Measurements from ENCODE around the gene LRRC23.
A peak's percentile ranks its signal among the peaks of the same experiment; 100 is the strongest.

The LRRC23 gene

DNA sequence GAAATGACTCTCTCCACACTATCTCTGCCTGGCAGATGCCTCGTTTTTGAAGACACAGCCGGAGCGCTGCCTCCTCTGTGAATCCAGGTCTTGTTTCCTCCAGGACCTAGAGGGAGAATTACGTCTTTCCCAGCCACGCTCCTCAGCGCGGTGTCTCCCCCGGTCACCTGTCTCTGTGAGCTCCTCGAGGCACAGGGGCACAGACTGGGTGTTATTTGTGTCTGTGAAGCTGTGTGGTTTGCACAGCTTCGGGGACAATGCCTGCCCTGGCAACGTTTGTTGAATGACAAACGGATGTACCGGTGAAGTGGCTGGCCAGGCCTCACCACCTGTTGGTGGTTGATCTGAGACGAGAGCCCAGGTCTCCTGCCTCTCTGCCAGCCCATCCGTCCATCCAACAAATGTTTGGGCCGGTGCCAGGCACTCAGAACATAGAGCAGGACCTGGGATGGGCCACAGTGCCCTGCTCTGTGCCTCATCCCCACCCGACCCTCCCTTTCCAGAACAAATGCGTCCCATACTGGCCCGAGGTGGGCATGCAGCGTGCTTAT, 52.6 kb downstream of the LRRC23 start:
- no peak for DNase-seq (ENCODE audit: low spot score)

DNA sequence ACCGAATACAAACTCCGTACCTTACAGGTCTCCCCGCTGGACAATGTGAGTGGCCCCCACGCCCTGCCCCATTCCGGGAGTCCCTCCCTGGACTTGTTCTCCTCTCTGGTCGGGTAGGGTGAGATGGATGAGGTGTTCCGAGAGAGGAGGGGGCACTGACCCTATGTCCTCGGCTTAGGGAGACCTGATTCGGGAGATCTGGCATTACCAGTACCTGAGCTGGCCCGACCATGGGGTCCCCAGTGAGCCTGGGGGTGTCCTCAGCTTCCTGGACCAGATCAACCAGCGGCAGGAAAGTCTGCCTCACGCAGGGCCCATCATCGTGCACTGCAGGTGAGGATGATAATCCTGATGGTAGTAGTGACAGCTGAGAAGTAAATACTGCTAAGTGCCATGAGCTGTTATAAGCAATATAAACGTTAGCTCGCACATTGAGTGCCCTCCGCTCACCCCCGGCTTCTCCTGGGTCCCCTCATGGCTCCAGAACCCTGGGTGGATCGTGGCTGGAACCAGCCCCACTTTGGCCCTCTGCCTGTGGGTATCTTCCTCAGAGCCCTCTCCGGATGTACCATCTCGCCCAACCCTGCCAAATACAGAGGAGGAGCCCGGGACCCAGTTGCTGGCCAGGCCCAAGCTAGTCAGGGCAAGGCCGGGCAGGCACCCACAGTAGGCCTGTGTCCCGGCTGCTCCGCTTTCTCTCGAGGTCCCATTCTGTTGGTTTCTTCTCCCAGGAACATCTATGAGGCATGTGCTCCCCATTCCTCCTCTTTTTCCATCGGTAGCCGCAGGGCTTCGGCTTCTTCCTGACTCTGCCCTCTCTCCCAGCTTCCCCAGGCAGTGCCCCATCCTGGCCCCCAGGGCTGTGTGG, 53.4 kb downstream of the LRRC23 start:
- DNase-seq (ENCODE audit: low spot score): no peak

DNA sequence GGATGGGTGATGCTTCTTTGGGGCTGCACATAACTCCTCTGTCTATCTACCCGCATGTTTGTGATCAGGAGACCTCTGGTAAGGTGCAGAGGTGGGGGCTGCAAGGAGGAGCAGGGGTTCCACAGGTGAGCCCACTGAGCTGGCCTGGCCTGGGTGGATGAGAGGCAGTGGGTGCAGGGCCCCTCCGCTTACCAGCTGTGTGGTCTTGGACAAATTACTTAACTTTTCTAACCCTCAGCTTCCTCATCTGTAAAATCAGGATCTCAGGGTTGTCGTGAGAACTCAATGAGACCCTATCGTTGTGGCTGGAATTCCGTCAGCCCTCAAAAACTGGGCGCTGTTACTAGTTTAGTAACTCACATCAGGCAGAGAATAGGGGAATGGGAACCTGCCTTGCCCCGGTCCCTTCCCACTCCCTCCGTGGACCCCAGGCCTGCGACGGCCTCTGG, 54.0 kb downstream of the LRRC23 start:
- DNase-seq (ENCODE audit: low spot score): no peak

DNA sequence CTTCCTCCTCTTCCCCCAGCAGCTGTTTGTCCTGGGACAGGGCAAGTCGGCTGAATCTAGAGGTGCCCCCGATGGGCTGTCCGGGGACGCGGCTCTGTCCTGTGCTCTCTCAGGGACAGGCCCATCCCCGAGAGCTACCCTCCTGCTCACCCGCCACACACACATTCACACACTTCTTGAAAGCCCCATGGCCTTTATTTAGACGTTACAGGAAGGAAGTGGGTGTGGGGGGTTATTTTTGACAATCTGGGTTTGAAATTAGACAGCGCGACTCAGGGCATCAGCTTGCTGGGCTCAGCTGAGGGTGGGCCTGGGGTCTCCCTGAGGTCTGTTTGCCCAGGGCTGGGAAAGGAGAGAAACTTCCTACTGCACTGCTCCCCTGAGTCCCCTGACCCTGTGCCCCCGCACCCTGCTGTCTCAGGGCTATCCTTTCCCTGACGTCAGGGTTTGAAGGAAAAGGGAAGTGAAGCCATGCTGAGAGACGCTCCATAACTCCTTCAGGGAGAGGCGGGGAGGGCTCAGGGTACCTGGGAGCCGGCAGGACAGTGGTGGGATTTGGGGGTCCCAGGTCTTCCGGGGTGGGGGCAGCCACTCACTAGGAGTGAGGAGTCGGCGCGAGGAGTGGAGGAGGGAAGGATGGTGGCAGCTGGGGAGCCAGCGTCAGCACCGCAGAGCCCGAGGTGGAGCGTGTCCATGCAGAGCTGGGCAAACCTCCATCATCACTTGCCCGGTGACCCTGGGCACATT, 54.6 kb downstream of the LRRC23 start:
- DNase-seq (ENCODE audit: low spot score): no peak

DNA sequence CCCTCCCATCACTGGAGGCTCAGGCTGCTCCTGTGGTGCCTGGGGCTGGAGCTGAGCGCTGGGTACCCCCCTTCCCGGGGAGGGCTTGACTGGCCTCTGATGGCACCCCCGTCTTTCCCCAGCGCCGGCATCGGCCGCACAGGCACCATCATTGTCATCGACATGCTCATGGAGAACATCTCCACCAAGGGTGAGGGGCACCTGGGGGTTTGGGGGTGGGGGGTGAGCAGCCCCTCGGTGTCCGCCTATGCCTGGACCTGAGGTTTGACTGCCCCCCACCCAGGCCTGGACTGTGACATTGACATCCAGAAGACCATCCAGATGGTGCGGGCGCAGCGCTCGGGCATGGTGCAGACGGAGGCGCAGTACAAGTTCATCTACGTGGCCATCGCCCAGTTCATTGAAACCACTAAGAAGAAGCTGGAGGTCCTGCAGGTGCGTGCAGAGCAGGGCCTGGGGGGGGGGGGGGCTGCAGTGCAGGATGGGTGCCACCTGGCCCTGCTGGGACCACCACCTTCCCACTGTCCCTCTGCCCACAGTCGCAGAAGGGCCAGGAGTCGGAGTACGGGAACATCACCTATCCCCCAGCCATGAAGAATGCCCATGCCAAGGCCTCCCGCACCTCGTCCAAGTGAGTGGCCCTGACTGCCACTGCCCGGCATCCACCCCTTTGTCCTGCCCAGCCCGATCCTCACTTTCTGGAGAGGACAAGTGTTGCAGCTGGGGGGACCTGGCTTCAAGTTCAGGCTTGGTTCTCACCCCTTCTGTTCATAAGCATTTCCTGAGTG, 55.4 kb downstream of the LRRC23 start:
- no peak for DNase-seq (ENCODE audit: low spot score)

DNA sequence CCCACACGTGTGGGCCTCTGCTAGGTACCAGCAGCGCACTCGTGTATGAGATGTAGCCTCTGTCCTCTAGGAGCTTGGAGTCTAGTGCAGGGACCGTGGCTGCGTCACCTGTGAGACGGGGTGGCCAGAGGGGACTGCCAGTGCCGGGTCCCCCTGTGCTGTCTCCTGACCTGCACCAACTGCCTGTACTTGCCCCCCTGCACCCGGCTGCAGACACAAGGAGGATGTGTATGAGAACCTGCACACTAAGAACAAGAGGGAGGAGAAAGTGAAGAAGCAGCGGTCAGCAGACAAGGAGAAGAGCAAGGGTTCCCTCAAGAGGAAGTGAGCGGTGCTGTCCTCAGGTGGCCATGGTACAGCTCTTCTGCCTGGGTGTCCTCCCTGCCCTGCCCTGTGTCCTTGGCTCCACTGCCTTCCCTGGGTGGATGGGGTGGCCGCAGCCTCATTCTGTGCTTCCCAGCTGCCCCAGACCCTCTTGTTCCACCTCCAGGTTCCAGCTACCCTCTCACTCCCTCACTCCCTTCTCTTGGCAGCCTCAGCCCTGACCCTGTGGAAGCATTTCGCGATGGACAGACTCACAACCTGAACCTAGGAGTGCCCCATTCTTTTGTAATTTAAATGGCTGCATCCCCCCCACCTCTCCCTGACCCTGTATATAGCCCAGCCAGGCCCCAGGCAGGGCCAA, 56.1 kb downstream of the LRRC23 start:
- DNase-seq (ENCODE audit: low spot score): no peak

DNA sequence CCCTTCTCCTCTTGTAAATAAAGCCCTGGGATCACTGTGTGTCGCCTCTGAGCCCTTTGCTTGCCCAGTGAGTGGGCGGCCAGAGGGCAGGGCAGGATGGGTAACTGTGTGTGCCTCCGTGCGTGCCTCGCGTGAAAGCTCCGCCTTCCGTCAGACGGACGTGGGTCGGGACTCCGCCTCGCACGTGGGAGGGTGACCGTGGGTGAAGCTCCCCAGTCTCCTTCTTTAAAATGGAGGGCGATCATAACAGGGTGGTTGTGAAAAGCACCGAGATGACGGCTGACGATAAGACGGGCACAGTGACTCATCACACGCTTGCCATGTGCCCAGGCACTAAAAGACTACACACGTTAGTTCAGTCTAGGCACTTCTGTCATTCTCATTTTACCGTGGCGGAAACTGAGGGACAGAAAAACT, 56.7 kb downstream of the LRRC23 start:
- no peak for DNase-seq (ENCODE audit: low spot score)

DNA sequence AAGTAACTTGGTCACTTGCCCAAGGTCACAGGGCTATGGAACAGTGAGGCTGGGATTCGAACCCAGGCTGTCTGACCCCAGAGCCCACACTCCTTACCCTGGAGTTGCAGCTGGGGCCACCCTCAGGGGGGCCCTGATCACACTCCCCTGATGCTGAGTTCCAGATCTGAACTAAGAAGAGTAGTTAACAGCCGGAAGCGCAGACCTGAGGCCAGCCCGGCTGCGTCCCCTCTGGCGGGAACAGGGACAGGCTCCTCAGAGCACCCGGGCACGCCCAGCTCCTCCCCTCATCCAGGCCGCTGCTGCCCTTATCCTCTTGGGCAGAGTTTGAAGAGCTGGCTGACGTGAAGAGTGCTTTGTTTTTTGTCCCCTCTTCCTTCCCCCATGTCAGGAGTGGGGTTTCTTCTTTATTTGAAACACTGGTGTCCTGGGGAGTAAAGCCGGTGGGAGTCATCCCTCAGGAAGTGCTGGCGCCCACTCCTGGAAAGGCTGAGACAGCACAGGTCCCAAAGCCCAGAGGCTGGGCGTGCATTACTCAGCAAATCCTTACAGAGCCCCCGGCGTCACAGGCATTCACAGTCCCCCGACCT, 57.2 kb downstream of the LRRC23 start:
- peak; percentile 85 for DNase-seq (ENCODE audit: low spot score)

DNA sequence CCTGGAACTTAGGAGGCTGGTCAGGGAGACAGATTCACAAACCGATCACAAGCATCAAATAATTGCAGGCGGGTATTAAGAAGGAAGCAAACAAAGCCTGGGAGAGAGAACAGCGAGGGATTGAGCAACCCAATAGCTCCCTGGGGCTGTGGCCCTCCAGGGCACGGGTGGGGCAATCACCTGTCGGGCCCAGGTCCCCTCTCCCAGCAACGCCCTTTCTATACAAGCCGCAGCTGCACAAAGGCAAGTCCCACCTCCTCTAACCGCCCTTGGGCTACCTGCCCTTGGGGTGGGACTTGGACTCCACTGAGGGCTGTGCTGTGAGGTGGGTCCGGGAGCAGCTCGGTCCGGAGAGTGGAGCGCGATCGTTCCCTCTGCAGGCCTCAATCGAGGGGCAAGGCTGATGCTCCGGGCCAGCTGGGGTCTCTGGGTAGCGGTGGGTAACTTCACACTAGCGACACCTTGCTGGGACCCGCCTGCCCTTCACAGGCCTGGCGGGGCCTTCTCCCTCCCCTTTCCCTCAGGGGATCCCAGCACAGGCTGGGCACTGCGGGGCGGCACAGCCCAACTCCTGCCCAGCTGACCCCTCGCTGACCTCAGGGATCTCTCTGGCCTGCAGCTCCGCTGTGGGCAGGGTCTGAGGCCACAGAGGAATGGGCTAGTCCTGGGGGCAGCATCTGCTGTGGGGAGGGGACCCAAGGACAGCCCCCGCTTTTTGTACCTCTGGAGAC, 57.8 kb downstream of the LRRC23 start:
- no peak for DNase-seq (ENCODE audit: low spot score)

DNA sequence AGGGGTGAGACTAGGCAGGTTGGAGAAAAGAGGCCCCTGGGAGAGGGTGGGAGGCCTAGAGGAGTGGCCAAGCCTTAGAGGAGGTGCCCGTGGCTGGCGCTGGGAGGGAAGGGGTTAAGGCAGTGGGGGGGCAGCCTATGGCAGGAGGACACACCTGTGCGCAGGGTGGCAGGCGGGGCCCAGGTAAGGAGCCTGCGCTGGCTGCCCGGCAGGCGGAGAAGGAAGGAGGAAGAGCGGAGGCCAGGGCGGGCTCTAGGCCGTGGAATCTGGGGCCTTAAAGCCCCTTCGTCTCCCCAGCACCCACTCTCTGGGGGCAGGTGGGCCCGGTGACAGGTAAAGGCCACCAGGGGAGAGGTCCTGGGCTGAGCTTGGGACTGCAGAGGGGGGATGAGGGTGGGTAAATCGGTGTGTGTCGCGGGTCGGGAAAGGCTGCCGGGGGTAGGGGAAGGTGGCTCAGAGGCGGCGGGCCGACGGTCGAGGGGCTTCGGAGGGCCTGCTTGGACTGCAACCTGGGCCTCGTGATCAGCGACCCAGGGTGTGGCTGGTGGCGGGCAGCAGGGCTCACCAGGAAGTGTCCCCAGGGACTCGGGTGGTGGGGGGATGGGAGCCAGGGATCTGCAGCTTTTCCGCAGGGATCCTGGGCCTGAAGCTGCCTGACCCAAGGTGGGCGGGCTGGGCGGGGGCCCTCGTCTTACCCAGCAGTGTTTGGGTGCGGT, 58.6 kb downstream of the LRRC23 start:
- DNase-seq (ENCODE audit: low spot score): no peak

All from HuH-7.5 (cell line).